Activated CD4-positive, alpha-beta T cell treated with anti-CD3 and anti-CD28 coated beads, Interleukin-2, Interleukin-4, amounts not matched to agents 100 ng/mL and 50 ng/mL, durations not matched to agents 16 hours and 8 hours (primary cell): ENCODE results near the gene THAP2.

Source experiments
- DNase-seq: peaks from one replicate; pipeline ENCODE4 v3.0.0-alpha.2; 2020; ENCODE audit warnings: low spot score

Gene THAP2

GRCh38 chr12:71663561-71664410 lies at the start of gene THAP2, which contains the start of gene ZFC3H1:
Gene THAP2 (plus strand): TSS chr12:71664301. CDS start chr12:71664510, 209 bp downstream.
Gene ZFC3H1 (minus strand): TSS chr12:71663848. CDS start chr12:71663610, 238 bp downstream.
- DNase-seq = peak; percentile 97

- DNase-seq = no peak
These were observed 42.2 kb upstream of the THAP2 start for GRCh38 chr12:71621938-71622337.

DNA sequence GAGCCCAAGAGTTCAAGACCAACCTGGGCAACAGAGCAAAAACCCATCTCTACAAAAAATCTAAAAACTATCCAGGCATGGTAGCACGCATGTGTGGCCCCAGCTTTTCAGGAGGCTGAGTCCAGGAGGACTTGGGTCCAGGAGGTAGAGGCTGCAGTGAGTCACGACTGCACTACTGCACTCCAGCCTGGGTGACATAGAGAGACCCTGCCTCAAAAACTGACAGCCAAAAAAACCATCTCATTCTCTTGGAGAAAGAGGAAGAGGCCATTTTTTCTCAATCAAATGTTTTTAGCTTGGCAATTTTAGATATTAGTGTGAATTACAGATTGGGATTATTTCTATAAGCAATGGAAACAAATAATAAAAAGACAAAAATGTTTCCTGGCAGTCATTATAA lies 38.6 kb upstream of the THAP2 start:
- DNase-seq = no peak

DNA sequence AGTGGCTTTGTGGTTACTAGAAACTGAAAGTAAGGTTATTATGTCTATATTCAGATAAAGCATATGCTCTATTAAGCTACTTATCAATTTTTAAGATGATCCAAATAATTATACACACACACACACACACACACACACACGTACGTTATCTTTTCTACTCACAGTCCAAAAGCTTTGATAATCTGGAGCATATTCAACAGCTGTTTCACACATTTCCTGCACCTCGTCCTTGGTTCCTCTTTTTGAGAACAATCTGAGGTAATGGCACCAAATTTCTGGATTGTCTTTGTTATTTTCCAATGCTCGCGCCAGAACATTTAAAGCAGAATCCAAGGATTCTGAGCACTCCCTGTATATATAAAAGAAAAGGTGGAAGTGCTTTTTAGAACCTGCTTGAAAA lies 38.0 kb upstream of the THAP2 start:
- no peak for DNase-seq

GRCh38 chr12:71626768-71627167 lies 37.3 kb upstream of the THAP2 start:
- DNase-seq = no peak

DNA sequence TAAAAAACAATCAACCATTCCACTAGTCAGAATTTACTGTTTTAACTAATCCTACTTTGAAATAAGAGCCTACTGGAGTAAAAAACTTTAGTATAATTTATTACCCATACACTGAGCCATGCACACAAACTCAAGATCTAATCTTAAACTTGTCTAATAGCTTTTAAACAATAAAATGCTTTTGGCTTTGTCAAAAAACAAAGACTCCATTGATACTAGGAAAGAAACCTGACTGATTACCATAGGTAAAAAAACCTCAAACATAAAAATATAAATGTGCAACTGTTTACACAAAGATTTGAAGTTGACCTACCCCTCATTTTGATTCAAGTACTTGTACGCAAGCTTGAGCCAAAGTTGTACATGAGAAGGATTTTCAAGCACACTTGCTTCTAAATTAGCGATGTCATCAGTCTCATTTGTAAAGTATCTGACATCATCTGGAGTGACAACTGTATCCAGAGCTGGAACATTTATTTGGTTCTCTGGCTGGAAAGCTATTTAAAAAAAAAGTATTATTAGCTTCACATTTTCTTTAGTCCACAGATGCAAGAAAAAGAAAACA lies 36.6 kb upstream of the THAP2 start:
- no peak for DNase-seq

GRCh38 chr12:71636704-71637115 lies 27.4 kb upstream of the THAP2 start:
- DNase-seq = peak; percentile 49

GRCh38 chr12:71638499-71638898 lies 25.6 kb upstream of the THAP2 start:
- DNase-seq = no peak

GRCh38 chr12:71639341-71639760 lies 24.8 kb upstream of the THAP2 start:
- DNase-seq = no peak

GRCh38 chr12:71640316-71640715 lies 23.8 kb upstream of the THAP2 start:
- DNase-seq = no peak

DNA sequence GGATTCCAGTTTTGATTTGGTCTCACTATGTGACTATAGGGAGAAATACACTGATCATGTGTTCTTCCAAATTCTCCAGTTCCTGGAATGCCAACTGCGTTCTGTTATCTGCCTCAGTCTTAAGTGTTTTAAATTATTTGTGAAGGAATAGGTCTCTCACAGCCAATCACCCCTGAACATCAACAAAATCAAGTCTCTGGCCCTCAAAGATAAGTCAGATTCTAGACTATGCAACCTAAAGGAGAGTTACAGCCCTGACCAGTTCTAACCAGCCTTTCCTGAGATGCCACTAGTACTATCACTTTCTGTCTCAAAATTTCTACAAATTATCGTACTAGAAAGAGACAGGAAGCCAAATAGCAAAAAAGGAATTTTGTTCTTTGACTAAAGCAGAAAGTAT lies 22.7 kb upstream of the THAP2 start:
- no peak for DNase-seq

GRCh38 chr12:71642264-71642663 lies 21.8 kb upstream of the THAP2 start:
- peak; percentile 55 for DNase-seq

GRCh38 chr12:71645268-71645667 lies 18.8 kb upstream of the THAP2 start:
- DNase-seq = no peak

GRCh38 chr12:71646512-71646911 lies 17.6 kb upstream of the THAP2 start:
- no peak for DNase-seq

DNA sequence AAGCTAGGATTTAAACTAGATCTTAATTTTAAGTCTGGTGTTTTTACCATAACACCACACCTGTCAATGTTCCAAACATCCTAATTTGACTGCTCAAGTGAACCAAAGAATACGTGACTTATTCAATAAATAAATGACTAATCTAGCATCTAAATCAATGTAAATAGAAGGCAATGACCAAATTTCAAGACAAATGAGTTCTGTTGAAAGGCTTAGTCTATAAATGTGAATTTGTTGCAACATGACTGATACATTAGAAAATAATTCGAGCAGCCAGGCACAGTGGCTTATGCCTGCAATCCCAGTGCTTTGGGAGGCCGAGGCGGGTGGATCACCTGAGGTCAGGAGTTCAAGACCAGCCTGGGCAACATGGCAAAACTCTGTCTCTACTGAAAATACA lies 15.6 kb upstream of the THAP2 start:
- no peak for DNase-seq

DNA sequence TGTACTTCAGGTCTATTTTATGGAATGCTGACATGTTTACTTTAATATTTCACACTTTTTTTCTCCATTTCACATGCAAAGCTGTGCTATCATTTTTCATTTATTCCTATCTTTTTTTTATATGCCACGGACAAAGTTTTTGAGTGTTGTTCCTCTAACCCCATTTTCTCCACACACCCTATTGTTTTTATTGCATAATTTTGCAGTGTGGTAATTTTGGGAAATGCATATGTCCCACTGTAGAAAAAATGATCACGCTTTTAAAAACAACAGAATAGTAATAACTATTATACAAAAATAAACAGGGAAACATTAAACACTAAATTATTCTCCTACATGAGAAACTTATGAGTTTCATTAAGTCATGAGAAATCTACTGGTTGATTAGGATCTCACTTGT lies 14.7 kb upstream of the THAP2 start:
- no peak for DNase-seq

- DNase-seq = no peak
These were observed 11.4 kb upstream of the THAP2 start for GRCh38 chr12:71652656-71653055.

GRCh38 chr12:71653137-71653536 lies 11.0 kb upstream of the THAP2 start:
- DNase-seq = no peak

GRCh38 chr12:71654200-71654599 lies 9.9 kb upstream of the THAP2 start:
- no peak for DNase-seq

- DNase-seq = no peak
These were observed 8.6 kb upstream of the THAP2 start for GRCh38 chr12:71655495-71655894.

GRCh38 chr12:71655907-71656306 lies 8.2 kb upstream of the THAP2 start:
- no peak for DNase-seq

GRCh38 chr12:71656740-71657139 lies 7.4 kb upstream of the THAP2 start:
- no peak for DNase-seq

- DNase-seq = no peak
These were observed 2.0 kb upstream of the THAP2 start for GRCh38 chr12:71661977-71662530.
